Mesothelial cell of epicardium (in vitro differentiated cells): ENCODE measurements around the gene TECPR1. TPM values are rescaled to one million over a fixed set of nuclear protein-coding genes. Genes with fewer than 3 reads are reported as not detected.

ENCODE experiments used
- DNase-seq, 2 experiments: peaks; one replicate each; pipeline ENCODE4 v3.0.0; 2021; ENCODE audit warnings: low spot score in 2 of 2; ENCODE audit not compliant: unreplicated experiment in 2 of 2
- H3K27ac Mint-ChIP-seq: 2 replicates; pipeline ENCODE4 v1.8.0; 2021; ENCODE audit warnings: mixed read lengths
- H3K27me3 Mint-ChIP-seq: 2 replicates; pipeline ENCODE4 v1.8.0; 2021; ENCODE audit warnings: low read depth, mixed read lengths
- H3K36me3 Mint-ChIP-seq: 2 replicates; pipeline ENCODE4 v1.8.0; 2021; ENCODE audit warnings: mixed read lengths
- H3K4me1 Mint-ChIP-seq: 2 replicates; pipeline ENCODE4 v1.8.0; 2021; ENCODE audit warnings: mixed read lengths
- H3K4me3 Mint-ChIP-seq: 2 replicates; pipeline ENCODE4 v1.8.0; 2021; ENCODE audit warnings: mild to moderate bottlenecking, moderate library complexity, mixed read lengths
- H3K9me3 Mint-ChIP-seq: 2 replicates; pipeline ENCODE4 v1.8.0; 2021; ENCODE audit warnings: mixed read lengths
- total RNA-seq: library from RNA; stranded (reverse); gene quantifications from 3 replicates; pipeline ENCODE4 v1.2.1, GENCODE V29; 2021
- TF ChIP-seq, protein P1 (sequence below): fragments of 200-600 bp; sonication (generic); IDR thresholded peaks from one replicate; pipeline ENCODE4 v1.5.0; 2021; ENCODE audit warnings: antibody characterized with exemption; ENCODE audit not compliant: unreplicated experiment

Gene TECPR1
- total RNA-seq, 1 donor from 2014 or later = 38.0 TPM

DNA sequence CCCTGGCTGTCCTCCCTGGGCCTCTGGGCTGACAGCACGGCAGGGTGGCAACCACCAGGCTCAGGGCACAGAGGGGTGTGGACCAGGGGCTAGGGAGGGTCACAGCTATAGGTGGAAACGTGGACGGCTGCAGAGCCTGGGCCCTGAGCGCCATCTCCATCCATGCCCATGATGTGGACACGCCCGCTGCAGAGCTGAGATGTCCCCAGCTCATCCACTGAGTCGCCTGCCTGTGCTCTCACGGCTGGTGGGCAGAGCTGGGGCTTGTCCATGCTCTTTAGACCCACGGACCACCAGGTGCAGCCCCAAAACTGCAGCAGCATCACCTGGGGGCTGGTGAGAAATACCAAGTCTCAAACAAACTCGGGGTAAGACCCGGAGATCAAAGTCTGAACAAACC, 16.1 kb downstream of the TECPR1 start:
- no peak overlapping the region for H3K4me3 Mint-ChIP-seq
- no peak overlapping the region for H3K27ac Mint-ChIP-seq
- no peak for DNase-seq
- peaks cover 16% of the 10 kb centered on the region for H3K36me3 Mint-ChIP-seq
- H3K9me3 Mint-ChIP-seq = no peaks in the 10 kb centered on the region
- no peaks in the 10 kb centered on the region for H3K27me3 Mint-ChIP-seq
- TF ChIP-seq, protein P1, sequence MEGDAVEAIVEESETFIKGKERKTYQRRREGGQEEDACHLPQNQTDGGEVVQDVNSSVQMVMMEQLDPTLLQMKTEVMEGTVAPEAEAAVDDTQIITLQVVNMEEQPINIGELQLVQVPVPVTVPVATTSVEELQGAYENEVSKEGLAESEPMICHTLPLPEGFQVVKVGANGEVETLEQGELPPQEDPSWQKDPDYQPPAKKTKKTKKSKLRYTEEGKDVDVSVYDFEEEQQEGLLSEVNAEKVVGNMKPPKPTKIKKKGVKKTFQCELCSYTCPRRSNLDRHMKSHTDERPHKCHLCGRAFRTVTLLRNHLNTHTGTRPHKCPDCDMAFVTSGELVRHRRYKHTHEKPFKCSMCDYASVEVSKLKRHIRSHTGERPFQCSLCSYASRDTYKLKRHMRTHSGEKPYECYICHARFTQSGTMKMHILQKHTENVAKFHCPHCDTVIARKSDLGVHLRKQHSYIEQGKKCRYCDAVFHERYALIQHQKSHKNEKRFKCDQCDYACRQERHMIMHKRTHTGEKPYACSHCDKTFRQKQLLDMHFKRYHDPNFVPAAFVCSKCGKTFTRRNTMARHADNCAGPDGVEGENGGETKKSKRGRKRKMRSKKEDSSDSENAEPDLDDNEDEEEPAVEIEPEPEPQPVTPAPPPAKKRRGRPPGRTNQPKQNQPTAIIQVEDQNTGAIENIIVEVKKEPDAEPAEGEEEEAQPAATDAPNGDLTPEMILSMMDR = no peak
- no peaks in the 10 kb centered on the region for H3K4me1 Mint-ChIP-seq

DNA sequence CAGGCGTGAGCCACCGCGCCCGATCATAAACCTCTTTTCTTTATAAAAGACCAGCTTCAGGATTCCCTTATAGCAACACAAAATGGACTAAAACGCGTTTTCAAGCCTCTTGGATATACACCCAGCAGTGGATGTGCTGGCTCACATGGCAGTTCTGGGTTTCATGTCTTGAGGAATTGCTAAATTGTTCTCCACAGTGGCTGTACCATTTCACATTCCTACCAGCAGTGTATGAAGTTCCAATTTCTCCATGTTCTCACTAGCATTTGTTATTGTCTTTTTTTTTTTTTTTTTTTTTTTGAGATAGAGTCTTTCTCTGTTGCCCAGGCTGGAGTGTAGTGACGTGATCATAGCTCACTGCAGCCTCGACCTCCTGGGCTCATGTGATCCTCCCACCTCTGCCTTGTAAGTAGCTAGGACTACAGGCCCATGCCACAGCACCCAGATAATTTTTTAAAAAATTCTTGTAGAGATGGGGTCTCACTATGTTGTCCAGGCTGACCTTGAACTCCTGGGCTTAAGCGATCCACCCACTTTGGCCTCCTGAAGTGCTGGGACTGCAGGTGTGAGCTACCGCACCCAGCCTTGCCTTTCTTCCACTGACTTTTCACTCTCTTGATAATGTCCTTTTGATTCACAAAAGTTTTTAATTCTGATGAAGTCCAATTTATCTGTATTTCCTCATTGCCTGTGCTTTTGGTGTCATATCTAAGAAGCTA, 17.4 kb downstream of the TECPR1 start:
- H3K27ac Mint-ChIP-seq = no peak overlapping the region
- no peaks in the 10 kb centered on the region for H3K27me3 Mint-ChIP-seq
- H3K36me3 Mint-ChIP-seq = peaks cover 9% of the 10 kb centered on the region
- H3K4me1 Mint-ChIP-seq = no peaks in the 10 kb centered on the region
- DNase-seq = no peak
- TF ChIP-seq, protein P1 = no peak
- H3K4me3 Mint-ChIP-seq = no peak overlapping the region
- no peaks in the 10 kb centered on the region for H3K9me3 Mint-ChIP-seq

DNA sequence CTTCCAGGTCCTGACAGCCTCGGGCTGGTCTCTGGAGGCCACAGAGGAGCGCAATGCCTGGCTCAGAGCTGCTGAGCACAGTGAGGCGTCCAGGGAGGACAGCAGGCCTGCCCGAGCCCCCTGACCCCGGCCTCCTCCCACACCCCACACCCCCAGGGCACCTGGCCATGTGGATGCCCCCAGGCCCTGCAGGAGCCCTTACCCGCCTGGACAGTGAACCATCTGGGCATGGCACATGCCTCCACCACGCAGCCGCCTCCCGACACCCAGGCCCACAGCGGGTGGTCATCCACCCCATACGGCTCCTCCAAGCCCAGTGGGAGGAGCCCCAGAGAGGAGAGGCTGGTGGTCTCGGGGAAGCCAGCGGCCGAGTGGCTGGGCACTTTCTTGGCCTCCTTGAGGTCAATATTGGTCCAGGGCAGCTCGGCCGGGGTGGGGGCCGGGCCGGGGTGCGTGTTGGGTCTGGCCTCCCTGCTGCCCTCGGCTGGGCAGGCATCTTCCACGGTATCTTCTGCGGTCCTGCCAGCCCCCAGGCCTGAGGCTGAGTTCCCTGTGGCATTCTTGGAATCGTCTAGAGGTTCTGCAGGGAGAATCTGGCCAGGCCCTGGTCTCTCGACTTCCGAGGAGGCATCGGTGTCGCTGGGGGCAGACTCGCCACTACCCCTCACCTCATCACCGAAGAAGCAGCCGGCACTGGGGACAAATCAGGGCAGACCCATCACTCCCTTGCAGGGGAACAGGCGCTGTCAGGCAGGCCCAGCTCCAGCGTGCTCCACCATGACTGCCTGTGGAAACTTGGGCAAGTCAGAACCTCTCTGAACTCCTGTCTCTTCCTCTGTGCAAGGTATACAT, 18.6 kb downstream of the TECPR1 start:
- no peaks in the 10 kb centered on the region for H3K27me3 Mint-ChIP-seq
- H3K9me3 Mint-ChIP-seq = no peaks in the 10 kb centered on the region
- H3K4me3 Mint-ChIP-seq = no peak overlapping the region
- no peak for DNase-seq
- peaks cover 6% of the 10 kb centered on the region for H3K36me3 Mint-ChIP-seq
- H3K4me1 Mint-ChIP-seq = no peaks in the 10 kb centered on the region
- TF ChIP-seq, protein P1 = no peak
- no peak overlapping the region for H3K27ac Mint-ChIP-seq

DNA sequence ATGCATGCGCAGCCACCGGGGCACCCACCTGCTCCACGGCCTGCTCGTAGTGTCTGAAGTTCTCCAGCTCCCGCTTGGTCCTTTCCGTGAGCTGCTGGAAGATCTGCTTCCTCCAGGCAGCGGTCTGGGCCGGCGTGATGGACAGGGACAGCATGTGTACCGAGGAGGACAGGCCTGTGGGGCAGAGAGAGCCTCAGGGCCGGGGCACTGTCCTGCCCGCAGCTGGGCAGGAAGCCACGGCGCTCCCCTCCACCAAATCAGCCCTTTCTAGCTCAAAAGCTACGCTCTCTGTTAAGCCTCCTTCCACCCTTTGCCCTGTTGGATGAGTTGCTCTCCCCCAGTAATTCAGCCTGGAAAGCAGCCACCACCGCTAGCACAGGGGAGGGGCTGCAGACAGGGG, 19.2 kb downstream of the TECPR1 start:
- TF ChIP-seq, protein P1 = no peak
- H3K36me3 Mint-ChIP-seq = peaks cover 10% of the 10 kb centered on the region
- H3K9me3 Mint-ChIP-seq = no peaks in the 10 kb centered on the region
- no peaks in the 10 kb centered on the region for H3K4me1 Mint-ChIP-seq
- no peaks in the 10 kb centered on the region for H3K27me3 Mint-ChIP-seq
- no peak overlapping the region for H3K4me3 Mint-ChIP-seq
- H3K27ac Mint-ChIP-seq = no peak overlapping the region
- DNase-seq = no peak

DNA sequence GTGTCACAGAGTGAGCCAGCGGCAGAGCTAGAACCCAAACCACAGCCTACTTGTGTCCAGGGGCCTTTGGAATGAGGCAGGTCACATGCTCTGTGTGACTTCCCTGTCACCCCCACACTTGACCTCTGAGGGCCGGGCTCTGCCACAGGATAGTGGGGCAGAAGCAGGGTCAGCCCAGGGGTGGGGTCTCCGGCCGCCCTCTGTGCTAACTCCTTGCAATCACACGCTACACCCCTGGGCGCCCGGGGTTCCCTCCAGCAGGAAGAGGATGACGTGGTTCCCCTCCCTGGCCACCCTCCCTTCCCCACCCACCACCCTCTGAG, 19.8 kb downstream of the TECPR1 start:
- Mint-ChIP-seq H3K36me3 (peaks cover 13% of the 10 kb centered on the region), H3K4me1 (no peaks in the 10 kb centered on the region), H3K27me3 (no peaks in the 10 kb centered on the region), H3K27ac (no peak overlapping the region), H3K9me3 (no peaks in the 10 kb centered on the region), H3K4me3 (no peak overlapping the region)
- TF ChIP-seq, protein P1 = no peak
- DNase-seq = no peak
